ENCODE data around the gene FMNL1.

GRCh38 chr17:45237686-45238085 lies 16.0 kb downstream of the FMNL1 start:
- TF ChIP-seq CTCF (optimal IDR thresholded peaks at IDR 0.05 in 1 of 3, IDR thresholded peaks at IDR 0.05 in 1 of 3, conservative IDR thresholded peaks at IDR 0.05 in 1 of 3; ENCODE audit: extremely low read depth in 1 of 3, insufficient read depth in 2 of 3, low read length in 3 of 3) (no peak), EZH2 (IDR thresholded peaks at IDR 0.05; ENCODE audit: low read length) (no peak)
